AG04450 (cell line): Measurements from ENCODE around the gene SERPINA7. TPM values are rescaled to one million over a fixed set of nuclear protein-coding genes. Genes with fewer than 3 reads are reported as not detected.

Source experiments
- CTCF ChIA-PET: fragments of 300-600, 350-600 bp; formaldehyde crosslinking; extraction: SDS; loops from one replicate; lab custom pipeline; 2022; ENCODE audit warnings: antibody characterized with exemption, inconsistent platforms; lab: Charles Lee
- POLR2A ChIA-PET: fragments of 350-600 bp; formaldehyde crosslinking; extraction: SDS; loops from one replicate; lab custom pipeline; 2021; ENCODE audit warnings: antibody characterized with exemption, inconsistent platforms; lab: Yijun Ruan, JAX
- DNase-seq: peaks from one replicate; pipeline ENCODE4 v3.0.0-alpha.2; 2011; ENCODE audit warnings: low read depth, low spot score
- H3K27ac ChIP-seq: one replicate; pipeline ENCODE4 v1.5.1; 2012; ENCODE audit warnings: low read depth, low read length, control low read depth
- H3K27me3 ChIP-seq: one replicate; pipeline ENCODE4 v1.6.0; 2012; ENCODE audit warnings: low read length; ENCODE audit not compliant: control insufficient read depth, insufficient read depth
- H3K4me3 ChIP-seq: 2 replicates; pipeline ENCODE4 v1.5.1; 2011; ENCODE audit warnings: mild to moderate bottlenecking, low read depth, low read length, control low read depth
- H3K9me3 ChIP-seq: 2 replicates; pipeline ENCODE4 v1.5.1; 2012; ENCODE audit warnings: low read length; ENCODE audit not compliant: control insufficient read depth, insufficient read depth
- CTCF ChIP-seq: IDR thresholded peaks from 2 replicates; pipeline ENCODE4 v1.5.1; 2011; ENCODE audit warnings: low read depth, low read length, control low read depth, inconsistent platforms
- polyA minus RNA-seq: library from RNA; depleted of rRNA, polyadenylated mRNA; stranded (reverse); fragments of >200 nt; gene quantifications from 2 replicates; pipeline ENCODE4 v1.2.3, GENCODE V29; 2011; rRNA and poly(A)+ RNA removed
- polyA plus RNA-seq: library from polyadenylated mRNA; depleted of rRNA; stranded (reverse); fragments of >200 nt; gene quantifications from 2 replicates; pipeline ENCODE4 v1.2.3, GENCODE V29; 2011; rRNA removed

Gene SERPINA7
- polyA plus RNA-seq (not detected in 2 replicates), polyA minus RNA-seq (not detected in 2 replicates)

GRCh38 chrX:106038625-106039024, at the start of gene SERPINA7:
TSS of gene SERPINA7 (minus strand) at chrX:106038727. CDS start at chrX:106037058, 1,669 bp downstream.
- H3K27me3 ChIP-seq = no peaks in the 10 kb centered on the region
- CTCF ChIA-PET = no interaction called here
- no peak for TF ChIP-seq CTCF
- H3K27ac ChIP-seq = no peak within 1 kb of the TSS
- no peak within 1 kb of the TSS for H3K4me3 ChIP-seq
- POLR2A ChIA-PET = no interaction called here
- H3K9me3 ChIP-seq = no peaks in the 10 kb centered on the region
- no peak for DNase-seq

- ChIA-PET CTCF (no interaction called here), POLR2A (no interaction called here)
- no peak overlapping the region for H3K4me3 ChIP-seq
- no peak for TF ChIP-seq CTCF
- no peak for DNase-seq
- H3K27ac ChIP-seq = no peak overlapping the region
- H3K9me3 ChIP-seq = peaks cover 6% of the 10 kb centered on the region; the same call in 1 of the 2 replicates
- H3K27me3 ChIP-seq = no peaks in the 10 kb centered on the region
Observed at GRCh38 chrX:106069048-106069447, 30.5 kb upstream of the SERPINA7 start.

GRCh38 chrX:106050054-106050453, 11.5 kb upstream of the SERPINA7 start:
- no peak for DNase-seq
- Histone ChIP-seq H3K27me3 (no peaks in the 10 kb centered on the region), H3K9me3 (no peaks in the 10 kb centered on the region), H3K4me3 (no peak overlapping the region), H3K27ac (no peak overlapping the region)
- TF ChIP-seq CTCF = no peak
- CTCF ChIA-PET = no interaction called here
- POLR2A ChIA-PET = no interaction called here

GRCh38 chrX:106042296-106042695, 3.8 kb upstream of the SERPINA7 start:
- Histone ChIP-seq H3K9me3 (no peaks in the 10 kb centered on the region), H3K27me3 (no peaks in the 10 kb centered on the region), H3K27ac (no peak overlapping the region), H3K4me3 (no peak overlapping the region)
- ChIA-PET CTCF (no interaction called here), POLR2A (no interaction called here)
- no peak for TF ChIP-seq CTCF
- no peak for DNase-seq

- CTCF ChIA-PET = interaction anchor here (1.3 kb wide), 1 partner anchor 164 kb away, joined by 4 read pairs; no protein-coding TSS in a partner anchor
- POLR2A ChIA-PET = no interaction called here
- TF ChIP-seq CTCF = no peak
Observed at GRCh38 chrX:106040861-106041260, 2.3 kb upstream of the SERPINA7 start.

More at GRCh38 chrX:106040861-106041260, 2.3 kb upstream of the SERPINA7 start:
- Histone ChIP-seq H3K9me3 (no peaks in the 10 kb centered on the region), H3K27me3 (no peaks in the 10 kb centered on the region), H3K4me3 (no peak overlapping the region), H3K27ac (no peak overlapping the region)
- no peak for DNase-seq
